PC-9 (cell line): ENCODE results near the gene RAMACL. TPM values are rescaled to one million over a fixed set of nuclear protein-coding genes. Genes with fewer than 3 reads are reported as not detected.

Experiments used
- BruUV-seq: library from RNA; stranded (reverse); fragments of 400-500 nt; replicated peaks from 2 replicates; lab custom pipeline; 2021; lab: Mats Ljungman, UMichigan
- CTCF ChIA-PET: fragments of 300-600 bp; sonication (Branson Sonifier 250); formaldehyde crosslinking; loops from one replicate; lab custom pipeline; 2022; ENCODE audit warnings: antibody characterized with exemption; lab: Charles Lee
- POLR2A ChIA-PET: fragments of 300-600 bp; sonication (Branson Sonifier 250); formaldehyde crosslinking; loops from one replicate; lab custom pipeline; 2022; ENCODE audit warnings: antibody characterized with exemption; ENCODE audit not compliant: unreplicated experiment; lab: Charles Lee
- DNase-seq, 2 experiments: peaks; one replicate each; pipeline versions ENCODE4 v3.0.0 to v3.0.0-alpha.2; 2015 to 2022; ENCODE audit warnings: mixed read lengths in 1 of 2
- H2AFZ ChIP-seq: fragments of 200-600 bp; sonication (generic); 2 replicates; pipeline ENCODE4 v1.8.1; 2017; ENCODE audit warnings: antibody characterized with exemption
- H3F3A ChIP-seq: fragments of 200-600 bp; sonication (generic); 2 replicates; pipeline ENCODE4 v1.8.1; 2017; ENCODE audit warnings: antibody characterized with exemption, mild to moderate bottlenecking, low read depth; ENCODE audit not compliant: insufficient read depth
- H3K27ac ChIP-seq: fragments of 200-600 bp; sonication (generic); 2 replicates; pipeline ENCODE4 v1.6.1; 2016; ENCODE audit warnings: mixed run types
- H3K27me3 ChIP-seq: fragments of 200-600 bp; sonication (generic); 2 replicates; pipeline ENCODE4 v1.6.1; 2016; ENCODE audit warnings: low read depth, mixed run types; ENCODE audit not compliant: insufficient read depth
- H3K36me3 ChIP-seq: fragments of 200-600 bp; sonication (generic); 2 replicates; pipeline ENCODE4 v1.6.1; 2016; ENCODE audit warnings: low read depth, mixed run types
- H3K4me1 ChIP-seq: fragments of 200-600 bp; sonication (generic); replicated peaks from 2 replicates; pipeline ENCODE4 v1.6.1; 2016; ENCODE audit warnings: mixed run types; ENCODE audit not compliant: insufficient read depth
- H3K4me2 ChIP-seq: fragments of 200-600 bp; sonication (generic); 2 replicates; pipeline ENCODE4 v1.6.1; 2017; ENCODE audit warnings: mixed run types
- H3K4me3 ChIP-seq: fragments of 200-600 bp; sonication (generic); 2 replicates; pipeline ENCODE4 v1.6.1; 2016; ENCODE audit warnings: mixed run types
- H3K79me2 ChIP-seq: fragments of 200-600 bp; sonication (generic); 2 replicates; pipeline ENCODE4 v1.6.1; 2017; ENCODE audit warnings: low read depth, mixed run types
- H3K9me2 ChIP-seq: fragments of 200-600 bp; sonication (generic); 2 replicates; pipeline ENCODE4 v1.8.1; 2017; ENCODE audit warnings: mild to moderate bottlenecking; ENCODE audit not compliant: insufficient read depth
- H3K9me3 ChIP-seq: fragments of 200-600 bp; sonication (generic); 2 replicates; pipeline ENCODE4 v1.8.1; 2016; ENCODE audit warnings: low read depth; ENCODE audit not compliant: insufficient read depth
- H4K20me1 ChIP-seq: fragments of 200-600 bp; sonication (generic); 2 replicates; pipeline ENCODE4 v1.8.1; 2017; ENCODE audit not compliant: insufficient read depth
- EZH2 ChIP-seq: fragments of 200-600 bp; sonication (generic); IDR thresholded peaks from 2 replicates; pipeline ENCODE4 v1.8.0; 2017; ENCODE audit warnings: antibody characterized with exemption, low read depth
- intact Hi-C: fragments of 100-400 bp; cut with micrococcal nuclease; formaldehyde crosslinking; loops from one replicate; pipeline ENCODE4 v1.10.0; 2022; ENCODE audit not compliant: unreplicated experiment
- total RNA-seq: library from RNA; stranded (reverse); gene quantifications from 2 replicates; pipeline ENCODE4 v1.2.3, GENCODE V29; 2021
- TF ChIP-seq, protein P1 (sequence below): fragments of 200-600 bp; sonication (generic); conservative IDR thresholded peaks from 2 replicates; pipeline ENCODE4 v1.6.1; 2017; ENCODE audit warnings: mixed run types, antibody characterized with exemption, mild to moderate bottlenecking, moderate library complexity

Gene RAMACL
- total RNA-seq, 1 experiment from 2014 or later, result 0.52 TPM

DNA sequence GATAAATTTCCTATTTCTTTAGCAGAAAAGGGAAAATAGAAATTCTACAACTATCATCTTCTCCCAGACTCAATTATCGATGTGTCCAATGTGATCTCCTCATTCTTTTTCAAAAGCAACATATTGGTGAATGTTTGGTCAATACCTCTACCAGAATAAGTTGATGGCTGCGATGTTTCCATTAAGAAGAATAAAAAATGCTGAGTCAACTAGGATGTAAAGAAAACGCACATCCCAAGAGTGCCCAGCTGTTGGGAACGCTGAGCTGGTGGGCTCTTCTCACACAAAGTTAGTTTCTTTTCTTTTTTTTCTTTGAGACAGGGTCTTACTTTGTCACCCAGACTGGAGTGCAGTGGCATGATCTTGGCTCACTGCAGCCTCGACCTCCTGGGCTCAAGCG lies 39.8 kb downstream of the RAMACL start:
- ChIA-PET POLR2A (no interaction called here), CTCF (no interaction called here)
- no TSS peak for BruUV-seq
- intact Hi-C loops, result no loop called here
- Histone ChIP-seq H3K79me2 (no peaks in the 10 kb centered on the region; the same call in 1 of the 2 replicates), H3F3A (peaks cover 8% of the 10 kb centered on the region; the same call in 1 of the 2 replicates), H3K4me2 (no peak overlapping the region), H3K4me3 (no peak overlapping the region), H3K9me3 (no peaks in the 10 kb centered on the region), H4K20me1 (no peaks in the 10 kb centered on the region), H3K27me3 (no peaks in the 10 kb centered on the region), H3K4me1 (peaks cover 16% of the 10 kb centered on the region), H2AFZ (no peak overlapping the region), H3K27ac (no peak overlapping the region), H3K9me2 (no peaks in the 10 kb centered on the region), H3K36me3 (no peaks in the 10 kb centered on the region; the same call in 1 of the 2 replicates)
- TF ChIP-seq, protein P1, sequence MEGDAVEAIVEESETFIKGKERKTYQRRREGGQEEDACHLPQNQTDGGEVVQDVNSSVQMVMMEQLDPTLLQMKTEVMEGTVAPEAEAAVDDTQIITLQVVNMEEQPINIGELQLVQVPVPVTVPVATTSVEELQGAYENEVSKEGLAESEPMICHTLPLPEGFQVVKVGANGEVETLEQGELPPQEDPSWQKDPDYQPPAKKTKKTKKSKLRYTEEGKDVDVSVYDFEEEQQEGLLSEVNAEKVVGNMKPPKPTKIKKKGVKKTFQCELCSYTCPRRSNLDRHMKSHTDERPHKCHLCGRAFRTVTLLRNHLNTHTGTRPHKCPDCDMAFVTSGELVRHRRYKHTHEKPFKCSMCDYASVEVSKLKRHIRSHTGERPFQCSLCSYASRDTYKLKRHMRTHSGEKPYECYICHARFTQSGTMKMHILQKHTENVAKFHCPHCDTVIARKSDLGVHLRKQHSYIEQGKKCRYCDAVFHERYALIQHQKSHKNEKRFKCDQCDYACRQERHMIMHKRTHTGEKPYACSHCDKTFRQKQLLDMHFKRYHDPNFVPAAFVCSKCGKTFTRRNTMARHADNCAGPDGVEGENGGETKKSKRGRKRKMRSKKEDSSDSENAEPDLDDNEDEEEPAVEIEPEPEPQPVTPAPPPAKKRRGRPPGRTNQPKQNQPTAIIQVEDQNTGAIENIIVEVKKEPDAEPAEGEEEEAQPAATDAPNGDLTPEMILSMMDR, result no peak
- TF ChIP-seq EZH2, result no peak
- DNase-seq, result no peak

DNA sequence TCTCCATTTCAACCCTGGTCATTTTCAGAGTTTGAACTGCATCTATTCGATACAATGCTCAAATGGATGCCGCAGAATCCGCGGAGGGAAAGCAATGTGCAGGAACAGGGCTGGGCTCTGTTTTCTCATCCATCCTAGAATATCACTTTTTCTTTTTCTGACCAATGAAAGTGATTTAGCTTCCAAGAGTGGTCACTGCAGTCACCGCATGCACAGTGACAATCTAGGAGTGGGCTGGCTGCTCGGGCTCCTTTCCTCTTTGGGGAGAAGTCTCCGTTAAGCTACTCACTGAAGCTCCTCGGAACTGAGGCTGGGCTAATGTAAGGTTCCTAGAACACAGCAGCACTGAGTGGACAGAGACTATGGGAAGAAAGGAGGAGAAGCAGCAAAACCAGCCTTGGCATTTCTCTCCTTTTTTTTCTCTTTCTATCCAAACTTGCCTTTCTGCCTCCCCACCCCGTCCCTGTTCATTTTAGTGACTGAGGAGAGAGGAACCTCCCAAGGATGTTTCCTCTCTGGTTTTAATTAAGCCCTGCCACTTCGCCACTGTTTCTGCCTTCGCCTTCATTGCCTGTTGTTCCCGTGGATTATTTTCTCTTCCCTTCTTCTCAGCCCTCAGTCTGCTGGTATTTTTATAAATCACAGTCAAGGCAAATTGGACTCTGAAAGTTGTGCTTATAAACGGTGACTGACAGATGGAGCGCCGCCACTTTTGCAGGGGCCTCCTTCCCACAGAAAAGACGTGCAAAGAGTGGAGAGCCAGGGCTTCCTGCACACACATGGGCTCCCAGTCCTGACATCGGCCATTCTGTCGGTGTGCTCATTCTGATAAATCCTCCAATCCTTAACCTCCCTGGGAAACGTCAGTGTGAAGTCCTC lies 41.1 kb downstream of the RAMACL start:
- H2AFZ ChIP-seq, result no peak overlapping the region
- intact Hi-C loops, result no loop called here
- ChIA-PET CTCF (no interaction called here), POLR2A (no interaction called here)
- DNase-seq, result no peak
- H3K9me2 ChIP-seq, result no peaks in the 10 kb centered on the region
- no peaks in the 10 kb centered on the region; the same call in 1 of the 2 replicates for H3K36me3 ChIP-seq
- H3K4me3 ChIP-seq, result no peak overlapping the region
- TF ChIP-seq, protein P1, result no peak
- no peak for TF ChIP-seq EZH2
- H3K9me3 ChIP-seq, result no peaks in the 10 kb centered on the region
- no peaks in the 10 kb centered on the region for H3K27me3 ChIP-seq
- H3K4me1 ChIP-seq, result peaks cover 17% of the 10 kb centered on the region
- H3F3A ChIP-seq, result peaks cover 8% of the 10 kb centered on the region; the same call in 1 of the 2 replicates
- no peak overlapping the region for H3K4me2 ChIP-seq
- no peaks in the 10 kb centered on the region for H4K20me1 ChIP-seq
- no TSS peak for BruUV-seq
- H3K27ac ChIP-seq, result no peak overlapping the region
- H3K79me2 ChIP-seq, result no peaks in the 10 kb centered on the region; the same call in 1 of the 2 replicates

DNA sequence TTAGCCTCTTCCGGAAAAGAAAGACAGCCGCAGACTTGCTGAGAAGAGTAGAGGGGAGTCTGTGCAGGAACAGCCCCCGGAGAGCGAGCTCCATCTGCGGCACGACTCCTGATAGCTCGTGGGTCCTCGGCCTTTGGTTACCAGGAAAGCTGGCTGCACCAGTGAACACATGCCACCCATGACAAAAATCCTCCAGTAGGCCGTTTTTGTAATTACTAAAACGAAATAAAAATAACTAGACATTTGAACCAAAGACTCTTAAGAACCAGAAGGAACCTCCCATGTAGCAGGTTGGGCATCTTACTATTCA lies 42.2 kb downstream of the RAMACL start:
- Histone ChIP-seq H3K79me2 (no peaks in the 10 kb centered on the region), H3K27me3 (no peaks in the 10 kb centered on the region), H3K9me3 (no peaks in the 10 kb centered on the region), H3F3A (peaks cover 8% of the 10 kb centered on the region; the same call in 1 of the 2 replicates), H3K9me2 (no peaks in the 10 kb centered on the region), H3K4me1 (peaks cover 17% of the 10 kb centered on the region), H4K20me1 (no peaks in the 10 kb centered on the region), H2AFZ (no peak overlapping the region), H3K36me3 (no peaks in the 10 kb centered on the region), H3K4me2 (no peak overlapping the region), H3K27ac (no peak overlapping the region), H3K4me3 (no peak overlapping the region)
- no TSS peak for BruUV-seq
- CTCF ChIA-PET, result no interaction called here
- TF ChIP-seq, protein P1, result no peak
- no peak for TF ChIP-seq EZH2
- DNase-seq, result no peak
- POLR2A ChIA-PET, result no interaction called here
- intact Hi-C loops, result no loop called here
